GM12878 (cell line): ENCODE data around the gene ITGB5. TPM values are rescaled to one million over a fixed set of nuclear protein-coding genes. Genes with fewer than 3 reads are reported as not detected.

ENCODE experiments used
- ATAC-seq: fragments of 200-7000 bp; cut with Tn5 transposase; 3 replicates; pipeline ENCODE4 v1.9.1; 2020; ENCODE audit warnings: mild to moderate bottlenecking, moderate library complexity
- Bru-seq: library from RNA; stranded (reverse); fragments of 400-500 nt; gene quantifications from one replicate; lab custom pipeline; 2021; lab: Mats Ljungman, UMichigan
- BruChase-seq, 2 experiments: library from RNA; stranded (reverse); fragments of 400-500 nt; gene quantifications; one replicate each; lab custom pipeline; 2021; lab: Mats Ljungman, UMichigan
- BruUV-seq: library from RNA; stranded (reverse); fragments of 400-500 nt; replicated peaks from 2 replicates; lab custom pipeline; 2021; lab: Mats Ljungman, UMichigan
- CTCF ChIA-PET: fragments of 300-600 bp; sonication (Branson Sonifier 250); formaldehyde crosslinking; extraction: SDS; loops from one replicate; lab custom pipeline; 2021; ENCODE audit warnings: inconsistent platforms; lab: Yijun Ruan, JAX
- POLR2A ChIA-PET: fragments of 350-600 bp; formaldehyde crosslinking; extraction: SDS; loops from one replicate; lab custom pipeline; 2021; ENCODE audit warnings: inconsistent platforms; lab: Charles Lee
- RAD21 ChIA-PET: fragments of 300-600 bp; sonication (Branson Sonifier 250); formaldehyde crosslinking; loops from one replicate; lab custom pipeline; 2023; ENCODE audit warnings: antibody characterized with exemption; ENCODE audit not compliant: unreplicated experiment; lab: Charles Lee
- SMC1A ChIA-PET: fragments of 300-600 bp; sonication (Branson Sonifier 250); formaldehyde crosslinking; loops from one replicate; lab custom pipeline; 2023; ENCODE audit not compliant: unreplicated experiment, uncharacterized antibody; lab: Charles Lee
- DNase-seq: peaks from one replicate; pipeline ENCODE4 v3.0.0-alpha.2; 2011; ENCODE audit warnings: low read depth, low spot score
- FAIRE-seq: peaks from 3 replicates; lab custom pipeline; 2011; peaks lifted over from hg19 to GRCh38; lab: Jason Lieb, UNC
- H2AFZ ChIP-seq: 2 replicates; pipeline ENCODE4 v1.6.0; 2011; ENCODE audit warnings: low read depth, low read length, control low read depth; ENCODE audit not compliant: control insufficient read depth
- H3K27ac ChIP-seq: 2 replicates; pipeline ENCODE4 v1.5.1; 2011; ENCODE audit warnings: control low read depth; ENCODE audit not compliant: control insufficient read depth, insufficient read depth
- H3K27me3 ChIP-seq, 2 experiments: replicated peaks in 1 of 2; 2 replicates each; pipeline versions ENCODE4 v1.6.0 to v1.6.1; 2011; ENCODE audit warnings: low read length in 1 of 2; ENCODE audit not compliant: control insufficient read depth in 2 of 2, insufficient read depth in 2 of 2
- H3K36me3 ChIP-seq, 2 experiments: 2 replicates each; pipeline ENCODE4 v1.5.1; 2011; ENCODE audit warnings: low read length in 1 of 2; ENCODE audit not compliant: control insufficient read depth in 2 of 2, insufficient read depth in 2 of 2
- H3K4me1 ChIP-seq: 2 replicates; pipeline ENCODE4 v1.6.1; 2011; ENCODE audit warnings: mild to moderate bottlenecking, low read length, moderate library complexity, mixed read lengths; ENCODE audit not compliant: control insufficient read depth, insufficient read depth
- H3K4me2 ChIP-seq: 2 replicates; pipeline ENCODE4 v1.6.0; 2011; ENCODE audit warnings: control low read depth; ENCODE audit not compliant: control insufficient read depth, insufficient read depth
- H3K4me3 ChIP-seq: fragments of 200-600 bp; sonication (generic); 2 replicates; pipeline ENCODE4 v1.5.1; 2016
- H3K79me2 ChIP-seq: 2 replicates; pipeline ENCODE4 v1.6.0; 2011; ENCODE audit warnings: low read length; ENCODE audit not compliant: control insufficient read depth, insufficient read depth
- H3K9ac ChIP-seq: 2 replicates; pipeline ENCODE4 v1.8.0; 2011; ENCODE audit warnings: low read length, control low read depth, mixed read lengths; ENCODE audit not compliant: control insufficient read depth, insufficient read depth
- H3K9me3 ChIP-seq: replicated peaks from 3 replicates; pipeline ENCODE4 v1.5.1; 2011; ENCODE audit warnings: mild to moderate bottlenecking, low read length; ENCODE audit not compliant: control insufficient read depth, insufficient read depth
- H4K20me1 ChIP-seq: 2 replicates; pipeline ENCODE4 v1.6.0; 2011; ENCODE audit not compliant: control insufficient read depth, insufficient read depth
- ATF2 ChIP-seq: IDR thresholded peaks from 2 replicates; pipeline ENCODE4 v1.6.1; 2012; ENCODE audit warnings: low read length, inconsistent platforms
- CEBPB ChIP-seq, 2 experiments: fragments of 150-350 bp in 1 of 2; IDR thresholded peaks; 2 replicates each; pipeline ENCODE4 v1.6.1; 2012 to 2014; ENCODE audit warnings: low read depth in 2 of 2, low read length in 2 of 2, borderline replicate concordance in 1 of 2, inconsistent platforms in 1 of 2
- DPF2 ChIP-seq: fragments of 450-650 bp; IDR thresholded peaks from 2 replicates; pipeline ENCODE4 v1.6.1; 2017; ENCODE audit warnings: mild to moderate bottlenecking
- E4F1 ChIP-seq: fragments of 450-650 bp; IDR thresholded peaks from 2 replicates; pipeline ENCODE4 v1.6.1; 2018; ENCODE audit warnings: borderline replicate concordance, mild to moderate bottlenecking; ENCODE audit not compliant: partially characterized antibody
- FOXK2 ChIP-seq: fragments of 450-650 bp; IDR thresholded peaks from 2 replicates; pipeline ENCODE4 v1.6.1; 2017; ENCODE audit warnings: mild to moderate bottlenecking, moderate library complexity
- HCFC1 ChIP-seq: fragments of 150-350 bp; IDR thresholded peaks from 2 replicates; pipeline ENCODE4 v1.6.1; 2014; ENCODE audit warnings: low read length
- HSF1 ChIP-seq: fragments of 150-350 bp; IDR thresholded peaks from 2 replicates; pipeline ENCODE4 v1.6.1; 2014; ENCODE audit warnings: mild to moderate bottlenecking, low read depth, low read length
- IKZF1 ChIP-seq: fragments of 450-650 bp; conservative IDR thresholded peaks from 2 replicates; pipeline ENCODE4 v1.6.1; 2017; ENCODE audit warnings: antibody characterized with exemption, mild to moderate bottlenecking
- KDM1A ChIP-seq: fragments of 200-600 bp; sonication (generic); IDR thresholded peaks from 2 replicates; pipeline ENCODE4 v1.6.1; 2016; ENCODE audit warnings: borderline replicate concordance
- POLR2A ChIP-seq: IDR thresholded peaks from 2 replicates; pipeline ENCODE4 v1.6.1; 2011; ENCODE audit warnings: low read depth, mild to moderate bottlenecking, low read length
- RCOR1 ChIP-seq: conservative IDR thresholded peaks from 2 replicates; pipeline ENCODE4 v1.6.1; 2012; ENCODE audit warnings: low read depth, low read length, improper control_type of control experiment
- SP1 ChIP-seq: IDR thresholded peaks from one replicate; pipeline ENCODE4 v1.6.1; 2011; ENCODE audit warnings: low read depth, low read length
- SRF ChIP-seq, 2 experiments: IDR thresholded peaks; 2 replicates each; pipeline ENCODE4 v1.6.1; 2011; ENCODE audit warnings: low read depth in 2 of 2, low read length in 2 of 2, mild to moderate bottlenecking in 1 of 2, moderate library complexity in 1 of 2
- WGBS: methylation state at CpG from one replicate; pipeline ENCODE4 v1.1.6; 2016; ENCODE audit warnings: low lambda C conversion rate; ENCODE audit not compliant: insufficient replicate concordance, insufficient coverage; ENCODE audit errors: missing lambda C conversion rate; 5-methylcytosine and 5-hydroxymethylcytosine counted together
- in situ Hi-C: fragments of 300-500 bp; cut with MboI; formaldehyde crosslinking; loops from 9 replicates; pipeline ENCODE4 v1.14.3; 2018; ENCODE audit warnings: mixed read lengths
- intact Hi-C: fragments of 100-400 bp; cut with micrococcal nuclease; formaldehyde crosslinking; loops from one replicate; pipeline ENCODE4 v1.14.2; 2022; ENCODE audit not compliant: unreplicated experiment
- long read RNA-seq, 2 experiments: library from polyadenylated mRNA; unstranded; transcript quantifications; one replicate each; pipeline ENCODE4 v2.0.0, GENCODE V29; 2019 to 2020
- polyA minus RNA-seq, 3 experiments: library from RNA; depleted of rRNA, polyadenylated mRNA; stranded (reverse); fragments of >200 nt; gene quantifications; 2 replicates each; pipeline ENCODE4 v1.2.3, GENCODE V29; 2011
- polyA plus RNA-seq, 11 experiments: library from polyadenylated mRNA; depleted of rRNA in 4 of 11; unstranded in 6 of 11; stranded (reverse) in 5 of 11; fragments of >200 nt; fragmentation: Nextera tagmentation in 4 of 11; fragmentation: Illumina TruSeq in 1 of 11; extraction: Ambion mirVana in 4 of 11; extraction: Trizol in 1 of 11; gene quantifications; 1 replicate in 1 of 11; 2 replicates in 10 of 11; pipeline versions ENCODE4 v1.2.1 to v1.2.3, GENCODE V29; 2011 to 2016; ENCODE audit warnings: inconsistent platforms in 2 of 11, missing spikeins in 2 of 11, low read depth in 1 of 11
- total RNA-seq, 4 experiments: library from RNA; depleted of rRNA in 3 of 4; stranded (reverse); fragments of >200 nt in 3 of 4; fragmentation: Illumina TruSeq in 1 of 4; extraction: Trizol in 1 of 4; gene quantifications; 2 replicates each; pipeline versions ENCODE4 v1.2.1 to v1.2.3, GENCODE V29; 2013 to 2021

The ITGB5 gene
- 1.3 and 2.2 TPM in 2 replicates for total RNA-seq (2013; cell fraction: nucleolus; rRNA removed)
- total RNA-seq (2014; rRNA removed): 0.60 and 0.73 TPM in 2 replicates
- 0.31 and 0.32 TPM in 2 replicates for total RNA-seq (2014; rRNA removed; fragmentation: Illumina TruSeq; extraction: Trizol)
- 1.4 and 2.1 TPM in 2 replicates for total RNA-seq (2021)
- 0.10 TPM for polyA plus RNA-seq (2011; ENCODE audit: low read depth)
- polyA plus RNA-seq (2011; rRNA removed): 5.6 and 10.0 TPM in 2 replicates
- polyA plus RNA-seq (2011; cell fraction: cytosol; rRNA removed): 8.9 and 10.4 TPM in 2 replicates
- polyA plus RNA-seq (2011; cell fraction: nucleus; rRNA removed): 7.3 and 9.9 TPM in 2 replicates
- 0.64 and 1.6 TPM in 2 replicates for polyA plus RNA-seq (2012)
- polyA plus RNA-seq (2014; fragmentation: Illumina TruSeq; extraction: Trizol): 0.60 and 1.0 TPM in 2 replicates
- polyA plus RNA-seq (2014; fragmentation: Nextera tagmentation; extraction: Ambion mirVana): under 1 TPM; 0.05 to 0.26 TPM
- 0.92 and 0.95 TPM in 2 replicates for polyA plus RNA-seq (2014; rRNA removed)
- not detected for polyA plus RNA-seq (2016; fragmentation: Nextera tagmentation; extraction: Ambion mirVana)
- 13.4 and 17.1 TPM in 2 replicates for polyA minus RNA-seq (2011; rRNA and poly(A)+ RNA removed)
- 5.5 and 12.8 TPM in 2 replicates for polyA minus RNA-seq (2011; cell fraction: cytosol; rRNA and poly(A)+ RNA removed)
- polyA minus RNA-seq (2011; cell fraction: nucleus; rRNA and poly(A)+ RNA removed): 3.7 and 7.5 TPM in 2 replicates
- Bru-seq, nascent RNA: percentile 36 among the genes with signal in this experiment
- percentile 34 among the genes with signal in this experiment for BruChase-seq, experiment 1, labeled RNA remaining after a 6-hour chase
- percentile 31 among the genes with signal in this experiment for BruChase-seq, experiment 2, labeled RNA remaining after a 2-hour chase
- long read RNA-seq, experiment 1, partial matches to known transcripts: 1 of 2 reads
- long read RNA-seq, experiment 1, other reads (novel, unspliced or antisense): 1 of 2 reads
- long read RNA-seq, experiment 2, partial matches to known transcripts: 3 of 5 reads
- long read RNA-seq, experiment 2, other reads (novel, unspliced or antisense): 2 of 5 reads

- ATAC-seq (peak; percentile 81), FAIRE-seq (no peak), DNase-seq (no peak)
- Histone ChIP-seq H2AFZ (peak within 1 kb of the TSS; percentile 75), H3K79me2 (no peaks in the 10 kb centered on the region), H3K4me1 (no peaks in the 10 kb centered on the region), H3K9me3 (no peaks in the 10 kb centered on the region), H3K4me2 (peak within 1 kb of the TSS; percentile 94), H3K9ac (peak within 1 kb of the TSS; percentile 18; the same call in 1 of the 2 replicates), H3K27ac (no peak within 1 kb of the TSS), H3K36me3 (no peaks in the 10 kb centered on the region), H3K27me3 (peaks cover 0 to 4% of the 10 kb centered on the region in 2 experiments; a peak in 3 of 4 replicates), H4K20me1 (no peaks in the 10 kb centered on the region), H3K4me3 (peak within 1 kb of the TSS; percentile 84)
- ChIA-PET RAD21 (interaction anchor here (0.6 to 1.3 kb wide), 3 partner anchors 14 to 101 kb away, joined by 3 to 4 read pairs (median 3); no protein-coding TSS in a partner anchor), SMC1A (interaction anchor here (1.1 to 2.3 kb wide), 2 partner anchors 126 kb away, joined by 4 to 12 read pairs; no protein-coding TSS in a partner anchor), CTCF (interaction anchor here (0.7 to 1.4 kb wide), 2 partner anchors 14 to 126 kb away, joined by 3 to 6 read pairs; no protein-coding TSS in a partner anchor), POLR2A (no interaction called here)
- BruUV-seq: no TSS peak
- intact Hi-C loops (loop anchor here (2.0 kb wide), 1 partner anchor 53 kb away; no protein-coding TSS in a partner anchor), in situ Hi-C loops (no loop called here)
- 14% methylated on average over 47 of the region's 78 CpGs for WGBS
- TF ChIP-seq ATF2 (no peak), SP1 (no peak), SRF (IDR thresholded peaks at IDR 0.05; ENCODE audit: low read depth in 2 of 2, low read length in 2 of 2) (no peak), E4F1 (no peak), RCOR1 (no peak), FOXK2 (no peak), IKZF1 (0 out of 2 replicates have a peak, but pooled peaks have one; percentile 11), KDM1A (no peak), HCFC1 (no peak), CEBPB (IDR thresholded peaks at IDR 0.05; ENCODE audit: borderline replicate concordance in 1 of 2, low read depth in 2 of 2, low read length in 2 of 2) (no peak), HSF1 (no peak), DPF2 (peak; percentile 40; the same call in 1 of the 2 replicates), POLR2A (no peak)
These were observed at the start of gene ITGB5 for GRCh38 chr3:124887177-124887931. TSS of gene ITGB5 (minus strand) at chr3:124887365. CDS start at chr3:124887000, 365 bp downstream.
